Lung (tissue), 12 donors: ENCODE measurements around the gene BDKRB2. TPM values are rescaled to one million over a fixed set of nuclear protein-coding genes. Genes with fewer than 3 reads are reported as not detected.

Experiments
- ATAC-seq: fragments of 200-7000 bp; cut with Tn5 transposase; one replicate; pipeline ENCODE4 v1.9.1; 2020; ENCODE audit warnings: moderate number of reproducible peaks; ENCODE audit not compliant: insufficient read depth, low FRiP score
- DNase-seq, 3 donors: peaks; one replicate each; pipeline ENCODE4 v3.0.0-alpha.2; 2013 to 2017
- H3K27ac ChIP-seq, 2 donors: one replicate each; pipeline ENCODE4 v1.5.1; 2013; ENCODE audit warnings: mild to moderate bottlenecking in 2 of 2, moderate library complexity in 2 of 2, control low read depth in 1 of 2, inconsistent platforms in 1 of 2, low read depth in 1 of 2, low read length in 1 of 2
- H3K27me3 ChIP-seq, 3 donors: one replicate each; pipeline ENCODE4 v1.5.1; 2013; ENCODE audit warnings: low read length in 2 of 3; ENCODE audit not compliant: control insufficient read depth in 3 of 3, insufficient read depth in 3 of 3
- H3K36me3 ChIP-seq, 4 donors: one replicate each; pipeline ENCODE4 v1.5.1; 2013; ENCODE audit warnings: low read length in 4 of 4, mild to moderate bottlenecking in 1 of 4, moderate library complexity in 1 of 4; ENCODE audit not compliant: control insufficient read depth in 4 of 4, insufficient read depth in 4 of 4
- H3K4me1 ChIP-seq, 5 donors: one replicate each; pipeline ENCODE4 v1.5.1; 2013; ENCODE audit warnings: low read length in 5 of 5, mild to moderate bottlenecking in 2 of 5, moderate library complexity in 1 of 5; ENCODE audit not compliant: control insufficient read depth in 5 of 5, insufficient read depth in 5 of 5
- H3K4me3 ChIP-seq: one replicate; pipeline ENCODE4 v1.5.1; 2013; ENCODE audit warnings: mild to moderate bottlenecking, control low read depth, moderate library complexity
- H3K9ac ChIP-seq, 2 donors: one replicate each; pipeline ENCODE4 v1.5.1; 2013; ENCODE audit warnings: low read length in 2 of 2, control low read depth in 1 of 2; ENCODE audit not compliant: insufficient read depth in 1 of 2
- H3K9me3 ChIP-seq, 4 donors: one replicate each; pipeline ENCODE4 v1.5.1; 2013; ENCODE audit warnings: low read length in 3 of 4, mild to moderate bottlenecking in 1 of 4, moderate library complexity in 1 of 4; ENCODE audit not compliant: control insufficient read depth in 4 of 4, insufficient read depth in 3 of 4
- WGBS, 2 donors: extraction: QIAGEN DNeasy Blood & Tissue Kit; methylation state at CpG; one replicate each; pipeline ENCODE4 v1.1.7; 2013; 5-methylcytosine and 5-hydroxymethylcytosine counted together
- polyA plus RNA-seq, 2 donors: library from polyadenylated mRNA; stranded (reverse); fragments of 200-250 nt; gene quantifications; one replicate each; pipeline ENCODE4 v1.2.1, GENCODE V29; 2013
- total RNA-seq, 2 donors: library from RNA; depleted of rRNA in 1 of 2; stranded (reverse); fragments of >200 nt in 1 of 2; gene quantifications; one replicate each; pipeline ENCODE4 v1.2.1, GENCODE V29; 2014 to 2021
- TF ChIP-seq, protein P1 (sequence below): IDR thresholded peaks from 2 replicates; pipeline ENCODE4 v1.5.1; 2012; ENCODE audit warnings: mild to moderate bottlenecking; ENCODE audit errors: control extremely low read depth, extremely low read depth
- donor health status: control.
- donor health status: control.
- donor health status: Bipolar disorder and iron deficiency.
- donor health status: healthy.
- donor health status: DM: yes; HTN: yes; CAD: no.

Gene BDKRB2
- total and polyA plus RNA-seq, 4 donors = 0.77 to 5.8 (median 2.4) TPM

DNA sequence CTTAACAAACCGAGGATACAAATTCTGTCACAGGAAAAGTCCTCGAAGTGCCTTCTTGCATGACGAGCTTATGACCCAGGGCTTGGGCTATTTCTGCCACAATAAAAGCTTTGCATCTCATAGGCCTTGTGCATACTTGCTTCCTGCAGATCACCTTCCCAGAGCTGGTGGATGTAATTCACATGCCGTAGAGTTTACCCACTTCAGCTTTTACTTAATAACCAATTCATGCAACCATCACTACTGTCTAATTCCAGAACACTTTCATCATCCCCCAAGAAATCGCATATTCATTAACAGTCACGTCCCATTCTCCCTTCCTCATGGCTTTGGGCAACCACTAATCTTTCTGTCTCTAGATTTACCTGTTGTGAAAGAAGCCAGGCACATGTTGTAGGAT is 42.4 kb downstream of the BDKRB2 start:
- no peak for ATAC-seq
- Histone ChIP-seq H3K27ac (no peak overlapping the region), H3K36me3 (no peaks in the 10 kb centered on the region), H3K27me3 (peaks cover 0 to 3% (median 0%) of the 10 kb centered on the region in 3 donors), H3K9me3 (no peaks in the 10 kb centered on the region), H3K9ac (no peak overlapping the region), H3K4me3 (no peak overlapping the region), H3K4me1 (peaks cover 0 to 24% (median 2%) of the 10 kb centered on the region in 5 donors)
- TF ChIP-seq, protein P1, sequence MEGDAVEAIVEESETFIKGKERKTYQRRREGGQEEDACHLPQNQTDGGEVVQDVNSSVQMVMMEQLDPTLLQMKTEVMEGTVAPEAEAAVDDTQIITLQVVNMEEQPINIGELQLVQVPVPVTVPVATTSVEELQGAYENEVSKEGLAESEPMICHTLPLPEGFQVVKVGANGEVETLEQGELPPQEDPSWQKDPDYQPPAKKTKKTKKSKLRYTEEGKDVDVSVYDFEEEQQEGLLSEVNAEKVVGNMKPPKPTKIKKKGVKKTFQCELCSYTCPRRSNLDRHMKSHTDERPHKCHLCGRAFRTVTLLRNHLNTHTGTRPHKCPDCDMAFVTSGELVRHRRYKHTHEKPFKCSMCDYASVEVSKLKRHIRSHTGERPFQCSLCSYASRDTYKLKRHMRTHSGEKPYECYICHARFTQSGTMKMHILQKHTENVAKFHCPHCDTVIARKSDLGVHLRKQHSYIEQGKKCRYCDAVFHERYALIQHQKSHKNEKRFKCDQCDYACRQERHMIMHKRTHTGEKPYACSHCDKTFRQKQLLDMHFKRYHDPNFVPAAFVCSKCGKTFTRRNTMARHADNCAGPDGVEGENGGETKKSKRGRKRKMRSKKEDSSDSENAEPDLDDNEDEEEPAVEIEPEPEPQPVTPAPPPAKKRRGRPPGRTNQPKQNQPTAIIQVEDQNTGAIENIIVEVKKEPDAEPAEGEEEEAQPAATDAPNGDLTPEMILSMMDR = no peak
- no peak for DNase-seq
- 79 to 87% methylated on average over 6 of the region's 6 CpGs for WGBS, 2 donors

GRCh38 chr14:96249029-96249428 is 44.4 kb downstream of the BDKRB2 start:
- peak in 2 of 3 donors; percentile 39 to 75 for DNase-seq
- TF ChIP-seq, protein P1 = no peak
- Histone ChIP-seq H3K27ac (no peak overlapping the region), H3K4me3 (no peak overlapping the region), H3K9ac (no peak overlapping the region), H3K36me3 (no peaks in the 10 kb centered on the region), H3K27me3 (peaks cover 0 to 3% (median 0%) of the 10 kb centered on the region in 3 donors), H3K4me1 (peaks cover 0 to 29% (median 2%) of the 10 kb centered on the region in 5 donors), H3K9me3 (no peaks in the 10 kb centered on the region)
- ATAC-seq = peak; percentile 41
- 34 to 38% methylated on average over 5 of the region's 5 CpGs for WGBS, 2 donors

DNA sequence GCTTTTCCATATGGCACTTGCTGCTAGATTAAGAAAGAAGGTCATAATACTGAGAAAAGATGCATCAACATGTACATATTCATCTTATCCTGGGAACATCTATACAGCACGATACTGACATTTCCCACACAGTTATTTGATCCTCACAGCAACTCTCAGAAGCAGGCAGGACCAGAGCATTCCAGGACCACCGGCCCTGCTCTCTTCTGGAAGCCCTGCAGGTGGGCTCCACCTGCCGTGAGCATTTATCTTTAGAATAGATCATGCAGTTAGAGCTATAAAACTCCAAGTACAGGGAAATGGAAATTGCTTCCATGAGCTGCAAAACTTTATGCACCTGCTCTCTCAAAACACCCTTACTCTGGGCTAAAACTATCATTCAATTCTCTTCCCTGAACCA is 45.8 kb downstream of the BDKRB2 start:
- no peak for DNase-seq
- Histone ChIP-seq H3K4me1 (peaks cover 0 to 25% (median 2%) of the 10 kb centered on the region in 5 donors), H3K4me3 (no peak overlapping the region), H3K9ac (no peak overlapping the region), H3K9me3 (no peaks in the 10 kb centered on the region), H3K27me3 (peaks cover 0 to 3% (median 0%) of the 10 kb centered on the region in 3 donors), H3K27ac (no peak overlapping the region), H3K36me3 (no peaks in the 10 kb centered on the region)
- 82 to 87% methylated on average over 3 of the region's 3 CpGs for WGBS, 2 donors
- TF ChIP-seq, protein P1 = no peak
- ATAC-seq = no peak

GRCh38 chr14:96251656-96252155 is 47.1 kb downstream of the BDKRB2 start:
- Histone ChIP-seq H3K4me1 (peaks cover 0 to 34% (median 2%) of the 10 kb centered on the region in 5 donors), H3K36me3 (no peaks in the 10 kb centered on the region), H3K9me3 (no peaks in the 10 kb centered on the region), H3K4me3 (no peak overlapping the region), H3K9ac (no peak overlapping the region), H3K27me3 (peaks cover 0 to 3% (median 0%) of the 10 kb centered on the region in 3 donors), H3K27ac (no peak overlapping the region)
- DNase-seq = no peak
- no peak for ATAC-seq
- TF ChIP-seq, protein P1 = no peak
- WGBS, 2 donors = 72 to 87% methylated on average over 4 of the region's 4 CpGs
